WI38 (cell line): ENCODE measurements around the gene PSMD11.

Source experiments
- H3K4me3 ChIP-seq: 2 replicates; pipeline ENCODE4 v1.5.1; 2011; ENCODE audit warnings: low read depth, mild to moderate bottlenecking, control low read depth, low read length
- CTCF ChIP-seq: IDR thresholded peaks from 2 replicates; pipeline ENCODE4 v1.5.1; 2012; ENCODE audit warnings: low read depth, mild to moderate bottlenecking, control low read depth, low read length

PSMD11 gene

GRCh38 chr17:32527146-32527545, 82.8 kb downstream of the PSMD11 start:
- TF ChIP-seq CTCF = no peak
- no peak overlapping the region for H3K4me3 ChIP-seq

GRCh38 chr17:32528825-32529224, 84.5 kb downstream of the PSMD11 start:
- H3K4me3 ChIP-seq = no peak overlapping the region
- TF ChIP-seq CTCF = no peak

- H3K4me3 ChIP-seq = no peak overlapping the region
- TF ChIP-seq CTCF = no peak
These were observed 85.3 kb downstream of the PSMD11 start for GRCh38 chr17:32529604-32530003.
